ENCODE results near the gene NCOA1.
"Not testable (repeated sequence)": the region's sequence is repeated elsewhere in the genome, so short reads cannot be mapped to it uniquely, and the experiment has no call there.

NCOA1 gene

DNA sequence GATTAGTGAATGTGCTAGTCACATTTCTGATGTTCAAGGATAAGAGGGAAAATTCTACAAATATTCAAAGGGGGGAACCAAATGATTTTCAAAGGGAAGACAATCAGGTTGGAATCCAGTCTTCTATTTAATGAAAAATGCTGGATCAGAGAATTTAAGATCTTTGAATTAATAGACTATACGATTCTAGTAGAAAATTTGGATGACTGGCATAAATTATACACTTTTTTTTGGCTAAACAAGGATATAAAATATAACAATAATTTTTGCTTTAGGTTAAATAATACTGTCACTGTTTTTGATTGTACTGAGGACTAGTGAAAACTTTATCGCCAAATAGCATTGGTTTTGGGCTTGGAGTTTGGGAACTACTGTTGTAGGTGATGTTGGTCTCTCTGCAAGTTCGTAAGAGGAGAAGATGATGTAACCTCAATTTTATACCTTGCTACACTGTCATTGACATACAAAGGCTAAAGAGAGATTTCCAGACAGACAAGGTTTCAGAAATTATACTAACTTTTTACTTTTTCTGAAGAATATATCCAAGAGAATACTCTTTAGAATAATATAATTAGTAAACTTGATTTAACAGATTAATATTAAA, 51.3 kb downstream of the NCOA1 start:
- DNase-seq = no peak

DNA sequence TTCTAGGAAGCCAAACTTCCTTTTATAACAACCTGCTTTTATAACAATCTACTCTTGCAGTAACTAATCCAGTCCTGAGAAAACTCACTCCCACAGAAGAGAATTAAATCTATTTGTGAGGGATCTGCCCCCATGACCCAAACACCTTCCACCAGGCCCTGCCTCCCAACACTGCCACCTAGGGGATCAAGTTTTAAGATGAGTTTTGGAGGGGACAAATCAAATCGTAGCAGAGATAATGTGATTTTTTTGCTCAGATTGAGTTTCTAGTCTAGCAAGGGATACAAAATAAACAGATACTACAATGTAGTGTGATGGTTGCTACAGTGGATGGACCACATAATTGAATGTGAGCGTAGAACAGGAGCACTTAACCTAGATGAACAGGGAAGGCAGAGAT, 52.2 kb downstream of the NCOA1 start:
- no peak for DNase-seq

DNA sequence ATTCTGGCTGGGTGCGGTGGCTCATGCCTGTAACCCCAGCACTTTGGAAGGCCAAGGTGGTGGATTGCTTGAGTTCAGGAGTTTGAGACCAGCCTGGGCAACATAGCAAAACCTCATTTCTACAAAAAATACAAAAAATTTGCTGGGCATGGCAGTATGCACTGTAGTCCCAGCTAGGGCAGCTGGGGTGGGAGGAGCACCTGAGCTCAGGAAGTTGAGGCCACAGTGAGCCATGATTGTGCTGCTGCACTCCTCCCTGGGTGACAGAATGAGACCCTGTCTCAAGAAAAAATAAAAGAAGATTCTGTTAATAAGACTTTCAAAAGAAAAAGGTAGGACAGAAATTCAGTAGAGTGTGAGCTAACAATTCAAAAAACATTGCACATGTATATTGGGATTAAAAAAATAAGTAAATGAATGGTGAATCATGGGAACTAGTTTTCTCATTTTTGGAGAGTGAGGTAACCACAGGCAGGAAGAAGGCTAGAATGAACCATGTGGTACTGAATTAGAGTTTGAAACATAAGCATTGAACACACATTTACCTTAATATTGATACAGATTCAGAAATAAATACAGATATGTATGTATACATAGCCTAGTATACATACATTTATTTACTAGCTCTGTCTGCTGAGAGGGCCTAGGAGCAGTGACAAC, 53.5 kb downstream of the NCOA1 start:
- DNase-seq = no peak

DNA sequence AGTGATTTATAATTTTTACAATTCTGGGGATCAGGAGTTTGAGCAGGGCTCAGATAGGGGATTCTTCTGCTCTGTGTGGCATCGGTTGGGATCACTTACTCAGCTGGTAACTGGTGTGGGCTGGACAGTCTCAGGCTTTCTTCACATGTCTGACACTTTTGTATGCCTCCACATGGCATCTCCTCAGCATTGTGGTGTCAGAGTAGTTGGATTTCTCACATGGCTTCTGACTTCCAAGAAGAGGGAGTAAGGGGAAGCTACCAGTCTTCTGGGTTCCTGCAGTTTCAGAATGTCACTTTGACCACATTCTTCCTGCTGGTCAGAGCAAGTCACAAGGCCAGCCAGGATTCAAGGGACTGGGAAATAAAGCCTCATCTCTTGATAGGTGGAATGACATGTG, 55.6 kb downstream of the NCOA1 start:
- DNase-seq = no peak

GRCh38 chr2:24548058-24548457, 57.0 kb downstream of the NCOA1 start:
- no peak for DNase-seq

DNA sequence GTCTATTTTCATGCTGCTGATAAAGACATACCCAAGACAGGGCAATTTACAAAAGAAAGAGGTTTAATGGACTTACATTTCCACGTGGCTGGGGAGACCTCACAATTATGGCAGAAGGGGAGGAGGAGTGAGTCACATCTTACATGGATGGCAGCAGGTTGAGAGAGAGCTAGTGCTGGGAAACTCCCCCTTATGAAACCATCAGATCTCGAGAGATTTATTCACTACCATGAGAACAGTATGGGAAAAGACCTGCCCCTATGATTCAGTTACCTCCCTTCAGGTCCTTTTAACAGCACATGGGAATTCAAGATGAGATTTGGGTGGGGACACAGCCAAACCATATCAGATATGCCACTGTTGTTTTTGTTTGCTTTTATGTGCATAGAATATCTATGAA, 59.2 kb downstream of the NCOA1 start:
- DNase-seq = not testable (repeated sequence)

DNA sequence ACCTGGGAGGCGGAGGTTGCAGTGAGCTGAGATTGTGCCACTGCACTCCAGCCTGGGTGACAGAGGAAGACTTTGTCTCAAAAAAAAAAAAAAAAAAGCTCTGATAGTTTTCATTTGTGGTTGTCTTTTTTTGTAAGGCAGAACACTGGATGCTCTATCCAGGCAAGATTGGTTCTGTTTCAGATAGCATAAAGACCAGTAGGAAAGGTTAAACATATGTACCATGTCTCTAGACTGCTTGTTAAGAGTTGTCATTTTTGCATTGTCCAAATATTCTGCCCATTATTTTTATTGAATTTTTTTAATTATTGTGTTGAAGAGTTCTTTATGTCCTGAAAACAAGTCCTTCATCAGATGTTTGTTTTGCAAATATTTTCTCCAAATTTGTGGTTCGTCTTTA, 60.0 kb downstream of the NCOA1 start:
- DNase-seq = no peak

- DNase-seq = no peak
These were observed 61.8 kb downstream of the NCOA1 start for GRCh38 chr2:24552836-24553235.

DNA sequence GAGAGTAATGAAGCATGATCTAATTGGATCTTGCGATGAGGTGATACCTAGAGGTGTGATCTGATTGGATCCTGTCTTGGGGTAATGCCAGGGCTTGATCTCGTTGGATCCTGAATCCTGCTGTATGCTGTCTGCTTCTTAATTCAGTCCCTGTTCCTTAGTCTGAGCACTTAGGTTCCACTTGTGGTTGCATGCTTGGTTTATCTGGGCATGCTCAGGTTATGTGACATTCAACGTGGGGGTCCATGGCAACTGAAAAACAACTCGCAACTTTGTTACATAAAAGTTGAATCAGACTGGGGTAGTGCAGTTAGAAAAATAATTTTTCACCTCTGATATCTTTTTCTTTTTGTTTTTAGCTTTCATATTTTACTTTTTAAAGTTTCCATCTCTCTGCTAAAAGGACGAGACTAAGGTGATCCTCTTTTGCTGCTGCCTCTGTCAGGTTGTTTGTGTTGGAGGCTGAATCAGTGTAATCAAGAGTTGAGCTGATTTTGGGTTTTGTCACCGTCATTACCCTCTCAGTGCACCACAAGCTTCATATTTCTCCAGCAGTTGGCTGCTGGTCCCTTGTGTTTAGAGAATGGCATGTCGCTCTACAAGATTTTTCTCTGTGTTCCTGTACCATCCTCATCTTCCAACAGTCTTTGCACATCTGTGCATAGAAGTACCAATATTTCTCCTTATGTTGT, 67.9 kb downstream of the NCOA1 start:
- DNase-seq = no peak

GRCh38 chr2:24559473-24560113, 68.5 kb downstream of the NCOA1 start:
- DNase-seq = peak; percentile 68

DNA sequence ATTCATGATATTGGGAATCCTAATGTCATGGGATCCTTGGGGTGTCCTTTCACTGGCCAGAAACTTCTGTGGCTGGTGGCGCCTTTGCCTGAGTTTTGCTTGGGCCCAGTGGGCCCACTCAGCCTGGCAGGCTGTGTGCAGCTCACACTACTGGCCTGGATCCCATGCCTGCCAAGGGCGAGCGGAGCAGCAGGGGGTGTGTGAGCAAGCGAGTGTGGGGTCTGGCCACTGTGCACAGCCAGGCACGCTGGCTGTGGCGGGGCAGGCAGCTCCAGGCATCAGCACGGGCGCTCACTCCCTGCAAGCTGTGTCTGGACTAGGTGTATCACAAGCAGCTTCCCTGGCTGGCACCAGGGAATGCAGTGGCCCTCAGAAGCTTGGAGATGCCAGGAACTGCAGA, 74.5 kb downstream of the NCOA1 start:
- no peak for DNase-seq

GRCh38 chr2:24566209-24566608, 75.2 kb downstream of the NCOA1 start:
- DNase-seq = no peak

DNA sequence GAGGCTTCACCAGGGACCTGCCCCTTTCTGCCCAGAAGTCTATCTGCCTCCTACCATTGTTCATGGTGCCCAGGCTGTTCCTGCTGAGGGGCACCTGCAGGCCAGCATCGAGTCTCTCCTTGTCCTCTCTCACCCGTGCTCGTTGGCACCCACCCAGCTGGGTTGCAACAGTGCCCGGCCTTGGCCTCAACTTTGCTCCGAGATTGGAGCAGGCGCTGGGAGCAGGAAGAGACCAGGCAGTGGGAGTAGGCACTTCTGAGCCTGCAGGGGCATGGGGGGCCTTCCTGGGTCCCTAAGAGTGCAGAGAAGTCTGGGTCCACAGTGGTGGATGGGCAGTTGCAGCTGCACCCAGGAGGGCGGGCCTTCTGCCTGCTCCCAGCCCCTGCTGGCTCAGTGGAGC, 75.6 kb downstream of the NCOA1 start:
- no peak for DNase-seq

DNA sequence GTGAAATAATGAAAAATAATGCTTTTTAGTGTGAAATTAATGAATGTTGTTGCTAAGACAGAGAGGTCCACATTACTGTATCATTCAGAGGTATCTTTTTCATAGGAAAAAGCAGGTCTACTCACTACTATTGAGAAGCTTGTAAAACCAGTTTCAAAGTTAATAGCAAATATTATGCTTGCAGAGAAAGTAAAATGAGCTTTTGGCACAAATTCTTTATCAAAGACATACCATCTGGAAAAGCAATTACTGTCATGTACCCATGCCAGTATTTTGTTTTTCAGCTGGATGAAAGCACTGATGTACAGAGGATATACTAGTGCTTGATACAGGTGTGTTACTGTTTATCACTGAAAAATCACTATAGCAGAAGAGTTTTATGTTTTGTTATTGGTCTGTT, 77.5 kb downstream of the NCOA1 start:
- DNase-seq = no peak

DNA sequence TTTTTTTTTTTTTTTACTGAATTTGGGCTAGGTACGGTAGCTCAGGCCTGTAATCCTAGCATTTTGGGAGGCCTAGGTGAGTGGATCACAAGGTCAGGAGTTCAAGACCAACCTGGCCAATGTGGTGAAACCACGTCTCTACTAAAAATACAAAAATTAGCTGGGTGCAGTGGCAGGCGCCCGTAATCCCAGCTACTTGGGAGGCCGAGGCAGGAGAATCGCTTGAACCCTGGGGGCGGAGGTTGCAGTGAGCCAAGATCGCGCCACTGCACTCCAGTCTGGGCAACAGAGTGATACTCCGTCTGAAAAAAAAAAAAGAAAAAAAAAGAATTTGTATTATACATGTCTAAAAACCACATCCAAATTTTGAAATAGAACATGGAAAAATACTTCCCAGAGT, 78.5 kb downstream of the NCOA1 start:
- DNase-seq = not testable (repeated sequence)

DNA sequence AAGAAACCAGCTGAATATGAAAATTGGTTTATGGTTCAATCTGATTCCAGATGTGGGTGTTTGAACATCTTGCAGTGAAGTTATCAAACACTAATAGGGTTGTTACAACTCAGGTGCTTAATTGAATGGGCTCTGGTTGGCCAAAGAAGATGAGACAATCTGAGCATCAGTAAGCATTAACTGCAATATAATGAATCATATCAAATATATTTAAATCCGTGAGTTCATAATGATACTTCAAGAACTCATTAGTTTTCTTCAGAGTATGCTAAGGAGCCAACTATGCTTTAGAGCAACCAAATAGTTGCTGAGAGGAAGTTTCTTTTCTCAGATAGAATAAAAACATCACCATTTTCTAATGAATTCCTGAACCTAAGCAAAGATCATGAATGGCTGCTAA, 79.2 kb downstream of the NCOA1 start:
- DNase-seq = no peak

DNA sequence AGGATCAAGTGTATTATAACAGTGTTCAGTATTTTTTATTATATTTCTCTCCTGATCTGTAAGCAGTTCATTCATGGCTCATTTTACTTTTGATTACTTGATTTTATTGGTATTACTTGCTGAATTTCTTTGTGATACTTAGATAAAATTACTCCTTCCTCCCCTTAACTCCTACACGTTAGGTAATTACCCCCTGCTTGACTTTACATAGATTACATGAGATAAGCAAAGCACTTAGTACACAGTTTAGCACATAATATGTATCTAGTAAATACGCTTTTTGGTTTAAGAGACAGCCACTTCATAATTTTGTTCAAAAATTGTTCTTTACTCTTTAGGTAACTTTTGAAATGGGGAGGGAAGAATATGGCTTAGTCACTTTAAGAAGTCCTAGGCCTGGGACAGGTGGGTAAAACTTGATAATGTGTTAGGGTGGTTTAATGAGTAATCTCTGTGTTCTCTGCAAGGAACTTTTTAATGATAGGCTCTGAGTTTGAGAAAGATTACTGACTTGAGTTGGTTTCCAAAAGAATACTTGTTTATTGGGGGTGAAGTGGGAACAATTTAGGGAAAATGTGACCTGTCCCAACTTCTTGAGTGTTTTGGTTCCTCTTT, 80.9 kb downstream of the NCOA1 start:
- no peak for DNase-seq

GRCh38 chr2:24576146-24576545, 85.1 kb downstream of the NCOA1 start:
- DNase-seq = no peak

GRCh38 chr2:24576617-24577016, 85.6 kb downstream of the NCOA1 start:
- DNase-seq = no peak

DNA sequence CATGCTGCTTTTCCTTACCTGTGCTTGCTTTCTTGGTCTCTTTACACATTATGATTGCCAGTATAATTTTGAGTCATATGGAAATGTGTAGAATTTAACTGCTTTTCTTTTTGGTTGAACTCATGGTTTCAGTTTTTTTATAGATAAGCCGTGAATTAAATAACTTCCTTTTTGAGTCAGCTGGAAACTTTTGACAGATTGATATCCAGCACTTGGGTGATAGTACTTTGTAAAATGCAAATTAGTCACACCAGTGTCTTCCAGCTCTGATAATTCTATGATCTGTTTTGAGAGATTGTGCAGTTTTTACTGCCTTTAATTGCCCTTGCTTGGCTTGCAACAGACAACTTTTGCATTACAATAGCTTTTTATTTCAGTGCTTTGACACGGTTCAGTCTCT, 86.4 kb downstream of the NCOA1 start:
- DNase-seq = no peak

- DNase-seq = no peak
These were observed 88.2 kb downstream of the NCOA1 start for GRCh38 chr2:24579053-24579803.

- DNase-seq = no peak
These were observed 89.5 kb downstream of the NCOA1 start for GRCh38 chr2:24580561-24580960.

- DNase-seq = not testable (repeated sequence)
These were observed 90.9 kb downstream of the NCOA1 start for GRCh38 chr2:24581971-24582370.

Data from NCI-H69 (cell line).